Neural progenitor cell (in vitro differentiated cells): ENCODE data around the gene GRIK2.

Experiments
- EZH2phosphoT487 ChIP-seq: fragments of 200-600 bp; sonication (generic); IDR thresholded peaks from 2 replicates; pipeline ENCODE4 v1.6.1; 2017; ENCODE audit warnings: antibody characterized with exemption
- TF ChIP-seq, protein P1 (sequence below): fragments of 200-600 bp; sonication (generic); IDR thresholded peaks from 2 replicates; pipeline ENCODE4 v1.5.1; 2017; ENCODE audit warnings: antibody characterized with exemption, mild to moderate bottlenecking

- TF ChIP-seq, protein P1, sequence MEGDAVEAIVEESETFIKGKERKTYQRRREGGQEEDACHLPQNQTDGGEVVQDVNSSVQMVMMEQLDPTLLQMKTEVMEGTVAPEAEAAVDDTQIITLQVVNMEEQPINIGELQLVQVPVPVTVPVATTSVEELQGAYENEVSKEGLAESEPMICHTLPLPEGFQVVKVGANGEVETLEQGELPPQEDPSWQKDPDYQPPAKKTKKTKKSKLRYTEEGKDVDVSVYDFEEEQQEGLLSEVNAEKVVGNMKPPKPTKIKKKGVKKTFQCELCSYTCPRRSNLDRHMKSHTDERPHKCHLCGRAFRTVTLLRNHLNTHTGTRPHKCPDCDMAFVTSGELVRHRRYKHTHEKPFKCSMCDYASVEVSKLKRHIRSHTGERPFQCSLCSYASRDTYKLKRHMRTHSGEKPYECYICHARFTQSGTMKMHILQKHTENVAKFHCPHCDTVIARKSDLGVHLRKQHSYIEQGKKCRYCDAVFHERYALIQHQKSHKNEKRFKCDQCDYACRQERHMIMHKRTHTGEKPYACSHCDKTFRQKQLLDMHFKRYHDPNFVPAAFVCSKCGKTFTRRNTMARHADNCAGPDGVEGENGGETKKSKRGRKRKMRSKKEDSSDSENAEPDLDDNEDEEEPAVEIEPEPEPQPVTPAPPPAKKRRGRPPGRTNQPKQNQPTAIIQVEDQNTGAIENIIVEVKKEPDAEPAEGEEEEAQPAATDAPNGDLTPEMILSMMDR: no peak
- TF ChIP-seq EZH2phosphoT487: no peak
Observed at GRCh38 chr6:101926149-101926925, 532.8 kb downstream of the GRIK2 start.
